GM18861 (cell line): Measurements from ENCODE around the gene SIMC1.

Experiments
- ATAC-seq: cut with Tn5 transposase; IDR thresholded peaks from one replicate; pipeline ENCODE4 v1.9.1; 2021; ENCODE audit not compliant: unreplicated experiment

The SIMC1 gene

GRCh38 chr5:176387384-176387925 lies 149.2 kb downstream of the SIMC1 start:
- no peak for ATAC-seq

- ATAC-seq = no peak
Measured at GRCh38 chr5:176388003-176388443, 149.8 kb downstream of the SIMC1 start.

DNA sequence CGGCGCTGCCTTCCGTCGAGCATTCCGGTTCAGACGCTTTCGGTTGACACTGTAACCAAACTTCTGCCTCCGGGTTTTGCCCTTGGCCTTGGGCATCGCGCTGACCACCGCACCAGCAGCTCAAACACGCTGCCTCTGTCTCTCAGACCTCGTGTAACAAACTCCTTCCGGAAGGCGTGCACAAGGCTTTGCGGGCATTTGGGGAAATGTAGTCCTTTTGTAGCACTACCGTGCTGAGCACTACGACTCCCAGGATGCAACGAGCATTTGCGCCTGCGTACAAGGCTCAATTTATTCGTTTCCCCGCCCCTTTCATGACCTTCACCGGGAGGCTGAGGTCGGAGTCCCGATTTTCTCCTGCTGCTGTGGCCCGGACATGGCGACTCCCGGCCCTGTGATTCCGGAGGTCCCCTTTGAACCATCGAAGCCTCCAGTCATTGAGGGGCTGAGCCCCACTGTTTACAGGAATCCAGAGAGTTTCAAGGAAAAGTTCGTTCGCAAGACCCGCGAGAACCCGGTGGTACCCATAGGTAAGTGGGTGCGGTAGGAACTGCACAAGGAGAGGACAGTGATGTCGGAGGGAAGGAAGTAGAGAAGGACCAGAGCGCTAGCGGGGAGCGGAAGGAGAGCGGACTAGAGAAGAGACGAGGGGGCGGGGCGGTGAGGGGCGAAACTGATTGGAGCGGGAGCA lies 150.4 kb downstream of the SIMC1 start, which contains the start of the genes HIGD2A and NOP16:
Gene HIGD2A (plus strand): TSS at position 308 of the 691 bp plus-strand sequence. CDS start 69 bp downstream, at position 377.
Gene NOP16 (minus strand): TSS at position 155 of the 691 bp plus-strand sequence. CDS start 59 bp downstream, at position 96.
- peak; percentile 83 for ATAC-seq

DNA sequence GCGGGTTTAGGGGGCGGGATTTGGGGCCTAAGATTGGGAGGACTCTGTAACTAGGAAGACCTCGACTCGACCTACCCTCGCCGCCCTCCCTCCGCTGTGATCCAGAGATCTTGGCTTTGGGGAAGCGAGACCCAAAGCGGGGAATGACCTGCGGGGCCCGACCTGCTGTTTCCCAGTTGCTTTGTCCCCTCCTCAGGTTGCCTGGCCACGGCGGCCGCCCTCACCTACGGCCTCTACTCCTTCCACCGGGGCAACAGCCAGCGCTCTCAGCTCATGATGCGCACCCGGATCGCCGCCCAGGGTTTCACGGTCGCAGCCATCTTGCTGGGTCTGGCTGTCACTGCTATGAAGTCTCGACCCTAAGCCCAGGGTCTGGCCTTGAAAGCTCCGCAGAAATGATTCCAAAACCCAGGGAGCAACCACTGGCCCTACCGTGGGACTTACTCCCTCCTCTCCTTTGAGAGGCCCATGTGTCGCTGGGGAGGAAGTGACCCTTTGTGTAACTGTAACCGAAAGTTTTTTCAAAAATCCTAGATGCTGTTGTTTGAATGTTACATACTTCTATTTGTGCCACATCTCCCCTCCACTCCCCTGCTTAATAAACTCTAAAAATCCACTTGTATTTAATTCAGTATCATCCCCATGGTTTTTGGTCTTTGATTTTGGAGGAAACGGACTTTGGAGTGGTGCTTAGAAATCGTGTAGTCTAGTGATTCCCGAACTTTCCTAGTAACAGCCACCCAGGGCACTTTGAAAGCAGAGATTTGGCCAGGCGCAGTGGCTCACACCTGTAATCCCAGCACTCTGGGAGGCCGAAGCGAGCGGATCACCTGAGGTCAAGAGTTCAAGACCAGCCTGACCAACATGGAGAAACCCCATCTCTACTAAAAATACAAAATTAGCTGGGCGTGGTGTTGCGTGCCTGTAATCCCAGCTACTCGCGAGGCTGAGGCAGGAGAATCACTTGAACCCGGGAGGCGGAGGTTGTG lies 151.2 kb downstream of the SIMC1 start:
- ATAC-seq = peak; percentile 20

GRCh38 chr5:176391479-176391878 lies 153.3 kb downstream of the SIMC1 start:
- no peak for ATAC-seq

DNA sequence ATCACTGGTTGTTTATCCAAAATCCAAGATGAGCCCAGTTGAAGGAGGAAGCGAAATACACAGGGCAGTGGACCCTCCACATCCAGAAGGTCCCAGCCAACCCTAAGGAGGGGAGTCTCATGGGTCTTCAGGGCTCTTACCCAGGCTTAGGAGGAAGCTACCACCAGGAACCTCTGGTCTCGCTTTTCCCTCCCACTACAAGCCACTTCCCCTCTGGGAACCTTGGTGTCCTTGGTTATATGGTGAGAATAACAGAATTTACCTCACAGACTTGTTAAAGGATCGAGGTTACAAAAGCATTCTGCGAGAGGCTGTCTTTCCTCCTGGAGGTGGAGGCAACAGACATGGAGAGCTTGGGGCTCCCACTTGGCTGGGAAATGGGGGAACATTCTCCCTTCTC lies 153.8 kb downstream of the SIMC1 start:
- ATAC-seq = no peak

DNA sequence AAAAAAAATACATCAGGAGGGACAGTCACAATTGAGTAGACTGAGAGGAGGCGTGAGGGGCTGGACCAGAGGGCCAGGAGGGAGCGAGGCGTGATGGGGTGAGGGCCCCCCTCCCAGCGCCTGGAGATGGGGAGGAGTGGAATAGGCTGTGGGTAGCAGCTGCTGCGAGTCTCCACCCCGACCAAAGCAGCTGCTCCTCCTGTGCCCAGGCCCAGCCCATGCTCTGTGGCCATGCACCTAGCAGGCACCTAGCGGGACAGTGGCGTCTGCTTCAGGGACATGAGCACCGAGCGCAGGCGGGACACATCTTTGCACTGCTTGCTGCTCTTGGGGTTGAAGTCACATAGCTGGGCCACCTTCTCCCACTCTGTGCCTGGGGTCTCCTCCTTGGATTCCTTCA lies 154.3 kb downstream of the SIMC1 start:
- ATAC-seq = no peak

DNA sequence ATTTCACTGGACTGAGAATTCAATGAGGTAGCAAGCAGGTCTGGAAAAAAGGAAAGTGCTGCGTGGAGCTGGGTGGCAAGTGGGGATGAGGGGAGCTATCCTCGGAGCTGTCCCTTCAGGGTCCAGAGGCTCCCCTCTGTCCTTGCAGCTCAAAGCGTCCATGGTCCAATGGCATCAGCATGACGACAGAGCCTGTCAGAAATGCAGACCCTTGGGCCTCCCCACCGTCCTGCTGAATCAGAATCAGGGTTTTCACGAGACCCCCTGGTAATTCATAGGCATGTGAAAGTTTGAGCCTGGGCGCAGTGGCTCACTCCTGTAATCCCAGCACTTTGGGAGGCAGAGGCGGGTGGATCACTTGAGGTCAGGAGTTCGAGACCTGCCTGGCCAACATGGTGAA lies 155.9 kb downstream of the SIMC1 start:
- ATAC-seq = no peak

DNA sequence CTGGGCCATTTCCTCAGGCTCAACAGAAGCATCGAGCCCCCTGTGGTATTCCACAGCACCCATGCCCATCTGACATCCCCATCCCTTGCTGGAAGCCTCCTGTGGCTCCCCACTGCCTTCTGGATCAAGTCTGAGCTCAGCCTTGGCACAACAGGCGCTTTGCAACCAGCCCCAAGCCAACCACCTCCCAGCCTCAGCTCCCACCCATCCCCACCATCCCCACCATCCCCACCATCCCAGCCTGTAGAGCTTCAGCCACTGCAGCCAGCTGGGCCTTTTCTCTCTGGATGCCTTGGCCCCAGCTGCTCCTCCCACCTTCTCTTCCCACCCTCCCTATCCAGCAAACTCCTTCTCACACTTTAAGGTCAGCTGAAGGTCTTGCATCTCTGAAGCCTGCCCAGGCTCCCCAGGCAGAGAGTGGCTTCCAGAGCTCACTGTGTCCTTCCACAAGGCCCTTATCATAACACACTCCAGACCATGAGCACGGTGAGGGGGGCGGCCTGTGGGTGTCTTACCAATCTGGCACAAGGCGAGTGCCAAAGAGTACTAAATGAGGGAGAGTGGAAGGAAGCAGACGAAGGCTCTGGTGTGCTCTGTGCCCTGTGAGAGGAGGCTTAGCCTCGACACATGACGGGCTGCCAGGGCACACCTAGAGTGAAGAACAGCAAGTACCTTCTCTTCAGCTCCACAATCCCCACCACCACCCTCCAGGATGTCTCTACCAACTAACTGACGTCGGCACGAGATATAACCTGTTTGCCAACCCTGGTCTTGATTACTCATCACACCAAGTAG lies 156.9 kb downstream of the SIMC1 start:
- ATAC-seq = no peak
